Measurements from ENCODE around the gene RNASE13. TPM values are rescaled to one million over a fixed set of nuclear protein-coding genes. Genes with fewer than 3 reads are reported as not detected.

The RNASE13 gene
- total RNA-seq, 1 experiment from 2014 or later, result not detected

GRCh38 chr14:20989471-20989786 is 45.2 kb downstream of the RNASE13 start:
- peaks cover 17% of the 10 kb centered on the region for H3K4me1 Mint-ChIP-seq
- ATAC-seq, result no peak
- no peak for TF ChIP-seq ZNF232 (CRISPR knock-in tag; IDR thresholded peaks at IDR 0.05)
- TF ChIP-seq STAT6 (CRISPR knock-in tag; conservative IDR thresholded peaks at IDR 0.05; ENCODE audit: low read depth), result no peak
- TF ChIP-seq RORB (CRISPR knock-in tag; IDR thresholded peaks at IDR 0.05), result no peak
- TF ChIP-seq HMGXB4 (CRISPR knock-in tag; IDR thresholded peaks at IDR 0.05), result no peak
- peak overlapping the region; percentile 89 for H3K4me3 Mint-ChIP-seq
- H3K36me3 Mint-ChIP-seq, result peaks cover 32% of the 10 kb centered on the region
- H3K27ac Mint-ChIP-seq, result peak overlapping the region; percentile 91; the same call in 1 of the 2 replicates
- no peak for DNase-seq (ENCODE audit: low spot score)
- H3K9me3 Mint-ChIP-seq, result no peaks in the 10 kb centered on the region
- CTCF ChIA-PET, result interaction anchor here (2.3 kb wide), 1 partner anchor 18 kb away, joined by 12 read pairs; no protein-coding TSS in a partner anchor
- H3K27me3 Mint-ChIP-seq (ENCODE audit: low read depth), result no peaks in the 10 kb centered on the region; the same call in 1 of the 2 replicates
- POLR2A ChIA-PET, result no interaction called here

GRCh38 chr14:20988717-20989470 is 45.7 kb downstream of the RNASE13 start:
- Mint-ChIP-seq H3K27ac (no peak overlapping the region), H3K27me3 (ENCODE audit: low read depth) (peaks cover 1% of the 10 kb centered on the region; the same call in 1 of the 2 replicates), H3K4me1 (peaks cover 17% of the 10 kb centered on the region), H3K4me3 (peak overlapping the region; percentile 49), H3K36me3 (peaks cover 28% of the 10 kb centered on the region), H3K9me3 (no peaks in the 10 kb centered on the region)
- ChIA-PET CTCF (interaction anchor here (1.1 to 2.3 kb wide), 2 partner anchors 10 to 18 kb away, joined by 4 to 12 read pairs; partner anchors contain the start of gene SLC39A2), POLR2A (no interaction called here)
- no peak for ATAC-seq
- no peak for DNase-seq (ENCODE audit: low spot score)
- no peak for TF ChIP-seq CBFB (CRISPR knock-in tag; IDR thresholded peaks at IDR 0.05; ENCODE audit: low read depth)
- TF ChIP-seq MXD4 (CRISPR knock-in tag; IDR thresholded peaks at IDR 0.05; ENCODE audit: borderline replicate concordance), result no peak
- no peak for TF ChIP-seq NFYB (CRISPR knock-in tag; conservative IDR thresholded peaks at IDR 0.05; ENCODE audit: low read depth)
- TF ChIP-seq TEAD4 (CRISPR knock-in tag; IDR thresholded peaks at IDR 0.05), result no peak
- TF ChIP-seq GTF2I (CRISPR knock-in tag; conservative IDR thresholded peaks at IDR 0.05), result no peak
- no peak for TF ChIP-seq AR (CRISPR knock-in tag; IDR thresholded peaks at IDR 0.05)
- TF ChIP-seq SMAD3 (CRISPR knock-in tag; IDR thresholded peaks at IDR 0.05; ENCODE audit: borderline replicate concordance), result no peak

GRCh38 chr14:20986811-20987210 is 47.8 kb downstream of the RNASE13 start:
- Mint-ChIP-seq H3K27ac (no peak overlapping the region), H3K27me3 (ENCODE audit: low read depth) (peaks cover 11% of the 10 kb centered on the region), H3K36me3 (peaks cover 8% of the 10 kb centered on the region), H3K4me3 (no peak overlapping the region), H3K9me3 (no peaks in the 10 kb centered on the region), H3K4me1 (peaks cover 15% of the 10 kb centered on the region)
- CTCF ChIA-PET, result interaction anchor here (1.8 to 2.3 kb wide), 2 partner anchors 16 to 28 kb away, joined by 4 to 13 read pairs; no protein-coding TSS in a partner anchor
- DNase-seq (ENCODE audit: low spot score) (no peak), ATAC-seq (no peak)
- TF ChIP-seq MYBL2 (CRISPR knock-in tag; IDR thresholded peaks at IDR 0.05), result no peak
- TF ChIP-seq CREM (CRISPR knock-in tag; IDR thresholded peaks at IDR 0.05), result no peak
- TF ChIP-seq EMX1 (CRISPR knock-in tag; IDR thresholded peaks at IDR 0.05), result no peak
- no peak for TF ChIP-seq SMAD3 (CRISPR knock-in tag; IDR thresholded peaks at IDR 0.05; ENCODE audit: borderline replicate concordance)
- TF ChIP-seq ATF1 (CRISPR knock-in tag; IDR thresholded peaks at IDR 0.05), result no peak
- TF ChIP-seq AFF4 (CRISPR knock-in tag; IDR thresholded peaks at IDR 0.05; ENCODE audit: borderline replicate concordance), result no peak
- no peak for TF ChIP-seq FOXK1 (CRISPR knock-in tag; IDR thresholded peaks at IDR 0.05)
- no peak for TF ChIP-seq NFE2L1 (CRISPR knock-in tag; IDR thresholded peaks at IDR 0.05)
- TF ChIP-seq ZBTB21 (CRISPR knock-in tag; IDR thresholded peaks at IDR 0.05; ENCODE audit: borderline replicate concordance), result no peak
- POLR2A ChIA-PET, result no interaction called here
